Natural killer cell (primary cell): ENCODE data around the gene HIVEP3. TPM values are rescaled to one million over a fixed set of nuclear protein-coding genes. Genes with fewer than 3 reads are reported as not detected.
A peak's percentile ranks its signal among the peaks of the same experiment; 100 is the strongest.

Experiments
- ATAC-seq, 3 donors: fragments of 150-1000 bp in 2 of 3; fragments of 200-7000 bp in 1 of 3; cut with Tn5 transposase; 1 replicate in 1 of 3; 2 replicates in 2 of 3; pipeline ENCODE4 v1.10.0; 2021; ENCODE audit warnings: mild to moderate bottlenecking in 2 of 3, moderate library complexity in 2 of 3
- DNase-seq, 2 donors: peaks; one replicate each; pipeline versions ENCODE4 v3.0.0 to v3.0.0-alpha.2; 2013 to 2021; ENCODE audit warnings: mixed read lengths in 1 of 2
- H3K27ac ChIP-seq: one replicate; pipeline ENCODE4 v1.5.1; 2013; ENCODE audit warnings: mild to moderate bottlenecking, low read length
- H3K27me3 ChIP-seq: one replicate; pipeline ENCODE4 v1.6.1; 2013; ENCODE audit warnings: low read length; ENCODE audit not compliant: control insufficient read depth, insufficient read depth
- H3K36me3 ChIP-seq: one replicate; pipeline ENCODE4 v1.6.1; 2013; ENCODE audit warnings: low read length; ENCODE audit not compliant: control insufficient read depth, insufficient read depth
- H3K4me1 ChIP-seq: one replicate; pipeline ENCODE4 v1.6.1; 2013; ENCODE audit warnings: low read length; ENCODE audit not compliant: control insufficient read depth, insufficient read depth
- H3K4me3 ChIP-seq: one replicate; pipeline ENCODE4 v1.5.1; 2013; ENCODE audit warnings: low read length
- H3K9me3 ChIP-seq: one replicate; pipeline ENCODE4 v1.6.1; 2013; ENCODE audit warnings: low read length; ENCODE audit not compliant: control insufficient read depth, insufficient read depth
- H3K27ac Mint-ChIP-seq, 2 donors: one replicate each; pipeline ENCODE4 v1.8.0; 2022; ENCODE audit warnings: mild to moderate bottlenecking in 2 of 2, mixed read lengths in 2 of 2, moderate library complexity in 1 of 2
- H3K27me3 Mint-ChIP-seq, 2 donors: one replicate each; pipeline ENCODE4 v1.8.0; 2022; ENCODE audit warnings: low read depth in 2 of 2, mixed read lengths in 2 of 2
- H3K36me3 Mint-ChIP-seq: one replicate; pipeline ENCODE4 v1.8.0; 2022; ENCODE audit warnings: mixed read lengths
- H3K4me1 Mint-ChIP-seq, 2 donors: one replicate each; pipeline ENCODE4 v1.8.0; 2022; ENCODE audit warnings: mixed read lengths in 2 of 2
- H3K4me3 Mint-ChIP-seq: one replicate; pipeline ENCODE4 v1.8.0; 2022; ENCODE audit warnings: mild to moderate bottlenecking, moderate library complexity, mixed read lengths
- H3K9me3 Mint-ChIP-seq, 2 donors: one replicate each; pipeline ENCODE4 v1.8.0; 2022; ENCODE audit warnings: mixed read lengths in 2 of 2
- WGBS: methylation state at CpG from one replicate; pipeline ENCODE4 v1.1.7; 2013; ENCODE audit warnings: missing lambda C conversion rate; ENCODE audit not compliant: insufficient coverage; 5-methylcytosine and 5-hydroxymethylcytosine counted together
- intact Hi-C: fragments of 100-400 bp; cut with micrococcal nuclease; formaldehyde crosslinking; loops from one replicate; pipeline ENCODE4 v1.14.2; 2022
- total RNA-seq, 4 donors: library from RNA; stranded (reverse); fragments of 120-200 nt in 1 of 4; gene quantifications; one replicate each; pipeline versions ENCODE4 v1.2.3 to v1.2.4, GENCODE V29; 2013 to 2022
- TF ChIP-seq, protein P1 (sequence below): fragments of 200-600 bp; IDR thresholded peaks from one replicate; pipeline ENCODE4 v1.8.0; 2022; ENCODE audit warnings: antibody characterized with exemption

The HIVEP3 gene
- total RNA-seq, 3 donors from 2014 or later (not counting 1 experiment from before 2014, with no cell fraction given): 26.2 to 35.2 (median 29.8) TPM

DNA sequence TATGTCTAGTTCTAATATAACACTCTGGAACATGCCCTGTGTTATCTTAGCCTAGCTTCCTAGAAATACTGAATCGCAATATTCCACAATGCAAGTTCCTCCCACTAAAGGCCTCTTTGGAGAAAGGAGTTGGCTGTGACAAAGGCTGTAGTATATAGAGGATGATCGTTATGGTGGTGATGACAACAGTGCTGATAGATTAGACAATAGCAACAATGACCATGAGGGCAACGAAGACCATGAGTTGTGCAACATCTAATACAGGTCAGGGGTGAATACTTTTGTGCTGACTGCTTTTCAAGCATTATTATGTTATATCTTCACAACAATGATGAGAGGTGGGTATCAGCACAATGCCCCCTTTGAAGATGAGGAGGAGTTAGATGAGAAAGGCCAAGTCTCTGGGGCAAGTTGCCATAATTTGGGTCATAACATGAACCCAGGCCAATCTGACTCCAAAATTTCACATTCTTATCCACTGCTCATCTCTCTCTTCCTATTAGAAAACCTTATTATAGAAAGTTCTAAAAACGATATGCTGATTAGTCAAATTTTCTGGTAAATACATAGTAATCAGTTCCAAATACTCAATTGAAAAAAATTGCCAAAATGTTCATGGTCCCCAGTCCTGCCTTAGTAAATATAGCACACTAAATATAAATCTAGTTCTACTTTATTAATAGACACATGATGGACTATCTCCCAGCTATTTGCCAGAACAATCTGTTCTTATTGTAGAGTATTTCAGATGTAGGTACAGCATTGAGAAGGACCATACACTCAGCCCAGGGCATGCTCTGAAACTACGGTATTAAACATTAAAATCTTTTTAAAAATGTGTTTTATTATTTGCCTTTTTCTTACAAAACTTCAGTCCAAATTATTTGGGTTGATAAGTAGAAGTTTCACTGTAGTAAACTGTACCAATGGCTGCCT, 37.5 kb downstream of the HIVEP3 start:
- no peaks in the 10 kb centered on the region for H3K27me3 Mint-ChIP-seq
- no peak overlapping the region for H3K4me3 Mint-ChIP-seq
- H3K9me3 ChIP-seq: no peaks in the 10 kb centered on the region
- H3K4me1 Mint-ChIP-seq: peaks cover 46 to 49% of the 10 kb centered on the region in 2 donors
- WGBS: 83% methylated on average over 3 of the region's 5 CpGs
- no peak for ATAC-seq
- H3K36me3 ChIP-seq: no peaks in the 10 kb centered on the region
- H3K9me3 Mint-ChIP-seq: no peaks in the 10 kb centered on the region
- H3K4me1 ChIP-seq: peaks cover 9% of the 10 kb centered on the region
- no peak overlapping the region for H3K4me3 ChIP-seq
- no peak overlapping the region for H3K27ac ChIP-seq
- H3K36me3 Mint-ChIP-seq: no peaks in the 10 kb centered on the region
- intact Hi-C loops: no loop called here
- TF ChIP-seq, protein P1, sequence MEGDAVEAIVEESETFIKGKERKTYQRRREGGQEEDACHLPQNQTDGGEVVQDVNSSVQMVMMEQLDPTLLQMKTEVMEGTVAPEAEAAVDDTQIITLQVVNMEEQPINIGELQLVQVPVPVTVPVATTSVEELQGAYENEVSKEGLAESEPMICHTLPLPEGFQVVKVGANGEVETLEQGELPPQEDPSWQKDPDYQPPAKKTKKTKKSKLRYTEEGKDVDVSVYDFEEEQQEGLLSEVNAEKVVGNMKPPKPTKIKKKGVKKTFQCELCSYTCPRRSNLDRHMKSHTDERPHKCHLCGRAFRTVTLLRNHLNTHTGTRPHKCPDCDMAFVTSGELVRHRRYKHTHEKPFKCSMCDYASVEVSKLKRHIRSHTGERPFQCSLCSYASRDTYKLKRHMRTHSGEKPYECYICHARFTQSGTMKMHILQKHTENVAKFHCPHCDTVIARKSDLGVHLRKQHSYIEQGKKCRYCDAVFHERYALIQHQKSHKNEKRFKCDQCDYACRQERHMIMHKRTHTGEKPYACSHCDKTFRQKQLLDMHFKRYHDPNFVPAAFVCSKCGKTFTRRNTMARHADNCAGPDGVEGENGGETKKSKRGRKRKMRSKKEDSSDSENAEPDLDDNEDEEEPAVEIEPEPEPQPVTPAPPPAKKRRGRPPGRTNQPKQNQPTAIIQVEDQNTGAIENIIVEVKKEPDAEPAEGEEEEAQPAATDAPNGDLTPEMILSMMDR: no peak
- no peak for DNase-seq
- peak overlapping the region; percentile 39 to 58 for H3K27ac Mint-ChIP-seq
- H3K27me3 ChIP-seq: no peaks in the 10 kb centered on the region

DNA sequence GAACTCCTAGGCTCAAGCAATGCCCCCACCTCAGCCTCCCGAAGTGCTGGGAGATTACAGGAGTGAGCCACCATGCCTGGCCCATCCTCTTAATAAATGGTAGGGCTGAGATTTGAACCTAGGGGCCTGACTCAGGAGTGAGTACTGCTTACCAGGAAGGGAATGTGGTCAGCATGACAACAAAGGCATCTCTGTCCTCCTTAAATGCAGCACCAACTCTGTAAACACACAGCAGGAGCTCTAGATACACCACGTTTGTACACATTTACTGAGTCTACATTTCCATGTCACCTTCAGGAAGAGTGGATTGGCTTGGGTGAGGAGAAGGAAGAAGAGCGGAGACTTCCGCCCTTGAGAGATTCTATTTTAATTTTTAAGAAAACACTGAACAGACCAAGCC, 38.5 kb downstream of the HIVEP3 start:
- Histone ChIP-seq H3K4me3 (no peak overlapping the region), H3K9me3 (no peaks in the 10 kb centered on the region), H3K27me3 (no peaks in the 10 kb centered on the region), H3K4me1 (peaks cover 9% of the 10 kb centered on the region), H3K27ac (no peak overlapping the region), H3K36me3 (no peaks in the 10 kb centered on the region)
- Mint-ChIP-seq H3K4me3 (no peak overlapping the region), H3K27ac (no peak overlapping the region), H3K36me3 (no peaks in the 10 kb centered on the region), H3K4me1 (peaks cover 48 to 51% of the 10 kb centered on the region in 2 donors), H3K9me3 (no peaks in the 10 kb centered on the region), H3K27me3 (no peaks in the 10 kb centered on the region)
- 69% methylated on average over 2 of the region's 4 CpGs for WGBS
- TF ChIP-seq, protein P1: no peak
- ATAC-seq: no peak
- intact Hi-C loops: no loop called here
- no peak for DNase-seq

DNA sequence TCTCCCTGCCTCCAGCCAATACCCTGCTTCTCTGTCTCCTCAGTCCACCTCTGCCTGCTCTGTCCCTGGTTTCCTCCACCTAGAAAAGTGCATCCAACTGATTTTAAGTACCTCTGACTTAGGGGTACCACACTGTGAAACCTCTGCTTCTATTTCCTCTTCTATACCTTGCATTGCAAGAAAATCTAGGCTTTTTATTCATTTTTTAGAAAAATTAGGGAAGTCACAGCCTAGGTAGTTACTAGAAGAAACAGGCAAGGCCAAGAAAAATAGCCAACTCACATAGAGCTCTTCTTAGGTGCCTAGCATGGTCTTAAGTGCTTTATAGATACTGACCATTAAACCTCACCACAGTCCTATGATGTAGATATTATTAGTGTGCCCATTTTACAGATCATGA, 39.1 kb downstream of the HIVEP3 start:
- Histone ChIP-seq H3K4me1 (peaks cover 12% of the 10 kb centered on the region), H3K27me3 (no peaks in the 10 kb centered on the region), H3K9me3 (no peaks in the 10 kb centered on the region), H3K36me3 (no peaks in the 10 kb centered on the region), H3K27ac (no peak overlapping the region), H3K4me3 (no peak overlapping the region)
- intact Hi-C loops: no loop called here
- no peaks in the 10 kb centered on the region for H3K27me3 Mint-ChIP-seq
- H3K36me3 Mint-ChIP-seq: no peaks in the 10 kb centered on the region
- H3K4me1 Mint-ChIP-seq: peaks cover 54 to 58% of the 10 kb centered on the region in 2 donors
- peak overlapping the region in 1 of 2 donors; percentile 14 for H3K27ac Mint-ChIP-seq
- ATAC-seq (no peak), DNase-seq (no peak)
- no peak overlapping the region for H3K4me3 Mint-ChIP-seq
- H3K9me3 Mint-ChIP-seq: no peaks in the 10 kb centered on the region
- TF ChIP-seq, protein P1: no peak
